ENCODE data around the gene NF2. TPM values are rescaled to one million over a fixed set of nuclear protein-coding genes. Genes with fewer than 3 reads are reported as not detected.

NF2 gene
- total RNA-seq, 1 donor from 2014 or later: 66.1 TPM

DNA sequence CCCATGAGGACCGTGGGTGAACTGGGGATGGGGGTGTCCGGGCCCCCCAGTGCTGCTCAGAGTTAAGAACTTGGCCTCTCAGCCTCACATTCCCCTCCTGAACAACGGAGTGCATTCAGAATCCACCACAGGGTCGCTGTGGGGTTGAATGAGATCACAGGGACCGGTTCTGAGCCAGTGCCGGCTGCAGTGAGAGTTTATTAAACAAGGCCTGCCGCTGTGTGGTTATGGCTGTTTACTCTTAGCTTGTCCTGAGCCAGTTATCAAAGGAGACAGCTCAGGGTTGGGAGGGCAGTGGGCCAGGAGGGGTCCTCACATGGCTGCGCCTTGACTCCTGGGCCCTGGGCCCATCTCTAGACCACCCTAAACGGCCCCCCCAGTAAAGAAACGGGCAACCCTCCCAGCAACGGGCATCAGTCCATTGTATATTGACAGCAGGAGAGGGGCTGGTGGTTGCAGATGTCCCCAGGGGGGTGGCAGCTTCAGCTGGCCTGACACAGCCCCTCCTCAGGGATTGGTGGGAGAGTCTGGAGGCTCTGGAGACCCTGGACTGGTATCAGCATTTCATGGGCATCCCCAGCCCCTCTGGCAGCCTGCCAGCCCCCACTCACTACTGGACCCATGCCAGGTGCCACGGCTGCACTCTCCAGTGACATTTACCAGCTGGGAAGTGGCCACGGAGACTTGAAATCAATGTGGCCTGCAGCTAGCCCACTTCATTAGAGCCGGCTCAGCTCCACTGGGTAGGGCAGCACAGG, 101.3 kb downstream of the NF2 start:
- no peak overlapping the region for H3K4me3 Mint-ChIP-seq
- H3K36me3 Mint-ChIP-seq (ENCODE audit: low read depth): no peaks in the 10 kb centered on the region
- DNase-seq (ENCODE audit: low spot score): no peak
- H3K4me1 Mint-ChIP-seq (ENCODE audit: low read depth): peaks cover 14% of the 10 kb centered on the region
- H3K9me3 Mint-ChIP-seq: no peaks in the 10 kb centered on the region
- no peak overlapping the region for H3K27ac Mint-ChIP-seq
- intact Hi-C loops (cut with micrococcal nuclease): loop anchor here (10.0 kb wide), 1 partner anchor 300 kb away; no protein-coding TSS in a partner anchor
- H3K27me3 Mint-ChIP-seq (ENCODE audit: insufficient read depth): no peaks in the 10 kb centered on the region

DNA sequence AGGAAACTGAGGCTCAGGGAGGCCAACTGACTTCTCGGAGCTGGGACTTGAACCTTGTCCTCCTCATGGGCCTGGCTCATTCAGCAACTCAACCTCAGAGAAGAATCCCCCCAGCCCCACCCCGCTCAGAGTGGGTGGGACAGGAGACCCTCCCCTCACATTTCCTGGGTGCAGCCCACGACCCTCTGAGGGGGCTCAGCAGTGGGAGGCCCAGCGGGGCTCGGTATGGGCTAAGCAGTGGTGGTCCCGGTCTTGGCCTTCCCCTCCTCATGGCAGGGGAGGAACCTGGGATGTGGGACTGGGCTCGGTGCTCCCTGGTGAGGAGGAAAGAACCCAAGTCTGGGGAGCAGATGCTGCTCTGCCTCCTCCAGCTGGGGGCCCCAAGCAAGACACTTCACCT, 102.2 kb downstream of the NF2 start:
- DNase-seq (ENCODE audit: low spot score): no peak
- no peaks in the 10 kb centered on the region for H3K36me3 Mint-ChIP-seq (ENCODE audit: low read depth)
- no peaks in the 10 kb centered on the region for H3K9me3 Mint-ChIP-seq
- H3K27ac Mint-ChIP-seq: no peak overlapping the region
- peaks cover 14% of the 10 kb centered on the region for H3K4me1 Mint-ChIP-seq (ENCODE audit: low read depth)
- intact Hi-C loops (cut with micrococcal nuclease): loop anchor here (10.0 kb wide), 1 partner anchor 299 kb away; no protein-coding TSS in a partner anchor
- no peak overlapping the region for H3K4me3 Mint-ChIP-seq
- no peaks in the 10 kb centered on the region for H3K27me3 Mint-ChIP-seq (ENCODE audit: insufficient read depth)

DNA sequence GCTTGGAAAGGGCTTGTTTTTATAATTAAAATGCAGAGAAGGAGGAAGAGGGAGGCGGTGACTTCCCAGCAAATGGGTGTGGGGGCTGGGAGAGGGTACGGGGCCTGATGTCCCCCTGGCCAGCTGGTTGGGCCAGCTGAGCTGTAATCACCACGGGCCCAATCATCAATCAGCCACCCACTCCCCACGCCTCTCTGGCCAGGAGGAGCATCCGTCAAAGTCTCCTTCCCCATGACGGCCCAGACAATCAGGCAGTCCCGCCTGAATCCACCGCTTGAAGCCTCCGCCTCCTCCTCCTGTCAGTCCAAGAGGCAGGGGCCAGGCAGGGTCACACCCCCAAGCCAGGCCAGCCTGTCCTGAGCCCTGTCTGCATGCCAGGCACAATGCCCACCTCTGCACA, 103.1 kb downstream of the NF2 start:
- Mint-ChIP-seq H3K9me3 (no peaks in the 10 kb centered on the region), H3K4me1 (ENCODE audit: low read depth) (peaks cover 6% of the 10 kb centered on the region), H3K27me3 (ENCODE audit: insufficient read depth) (no peaks in the 10 kb centered on the region), H3K36me3 (ENCODE audit: low read depth) (no peaks in the 10 kb centered on the region), H3K4me3 (no peak overlapping the region), H3K27ac (no peak overlapping the region)
- intact Hi-C loops (cut with micrococcal nuclease): loop anchor here (10.0 kb wide), 1 partner anchor 298 kb away; no protein-coding TSS in a partner anchor
- DNase-seq (ENCODE audit: low spot score): no peak

DNA sequence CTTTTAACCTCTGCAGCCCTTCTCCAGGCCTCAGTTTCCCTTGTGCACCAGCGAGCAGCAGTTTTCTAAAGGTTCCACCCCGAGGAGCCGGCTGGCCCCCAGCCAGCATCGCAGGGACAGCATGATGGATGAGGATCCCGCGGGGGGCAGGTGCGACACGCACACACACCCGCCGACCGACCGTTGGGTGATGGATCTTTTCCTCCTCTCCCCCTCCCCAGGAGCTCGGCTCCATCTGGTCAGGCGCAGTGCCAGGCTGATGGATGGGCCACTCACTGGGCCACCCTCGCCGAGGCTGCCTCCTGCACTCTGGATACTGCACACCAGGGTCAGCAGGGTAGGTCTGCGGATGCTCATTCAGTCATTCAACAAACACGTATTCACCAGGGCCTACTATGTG, 103.6 kb downstream of the NF2 start:
- Mint-ChIP-seq H3K4me1 (ENCODE audit: low read depth) (peaks cover 1% of the 10 kb centered on the region), H3K27ac (no peak overlapping the region), H3K9me3 (no peaks in the 10 kb centered on the region), H3K4me3 (no peak overlapping the region), H3K36me3 (ENCODE audit: low read depth) (no peaks in the 10 kb centered on the region), H3K27me3 (ENCODE audit: insufficient read depth) (peaks cover under 1% of the 10 kb centered on the region)
- intact Hi-C loops (cut with micrococcal nuclease): loop anchor here (10.0 kb wide), 1 partner anchor 298 kb away; no protein-coding TSS in a partner anchor
- no peak for DNase-seq (ENCODE audit: low spot score)

DNA sequence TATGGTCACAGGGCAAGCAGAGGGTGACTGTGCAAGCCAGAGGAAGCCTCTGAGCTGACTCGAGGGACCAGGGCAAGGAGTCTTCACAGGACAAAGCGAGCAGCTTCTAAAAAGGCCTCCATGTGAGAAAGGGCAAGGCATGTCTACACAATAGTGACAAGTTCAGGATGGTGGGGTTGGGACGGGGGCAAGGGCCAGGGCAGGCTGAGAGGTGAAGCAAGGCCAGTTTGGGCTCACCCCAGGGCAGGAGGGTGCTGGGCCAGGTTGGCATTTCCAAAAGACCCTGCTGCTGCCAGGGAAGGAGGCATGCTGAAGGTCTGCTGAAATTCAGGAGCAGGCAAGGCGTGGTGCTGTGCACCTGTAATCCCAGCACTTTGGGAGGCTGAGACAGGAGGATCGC, 104.0 kb downstream of the NF2 start:
- peaks cover 2% of the 10 kb centered on the region for H3K27me3 Mint-ChIP-seq (ENCODE audit: insufficient read depth)
- H3K4me1 Mint-ChIP-seq (ENCODE audit: low read depth): no peaks in the 10 kb centered on the region
- H3K36me3 Mint-ChIP-seq (ENCODE audit: low read depth): no peaks in the 10 kb centered on the region
- intact Hi-C loops (cut with micrococcal nuclease): loop anchor here (10.0 kb wide), 1 partner anchor 297 kb away; no protein-coding TSS in a partner anchor
- H3K27ac Mint-ChIP-seq: no peak overlapping the region
- DNase-seq (ENCODE audit: low spot score): no peak
- no peaks in the 10 kb centered on the region for H3K9me3 Mint-ChIP-seq
- H3K4me3 Mint-ChIP-seq: no peak overlapping the region

DNA sequence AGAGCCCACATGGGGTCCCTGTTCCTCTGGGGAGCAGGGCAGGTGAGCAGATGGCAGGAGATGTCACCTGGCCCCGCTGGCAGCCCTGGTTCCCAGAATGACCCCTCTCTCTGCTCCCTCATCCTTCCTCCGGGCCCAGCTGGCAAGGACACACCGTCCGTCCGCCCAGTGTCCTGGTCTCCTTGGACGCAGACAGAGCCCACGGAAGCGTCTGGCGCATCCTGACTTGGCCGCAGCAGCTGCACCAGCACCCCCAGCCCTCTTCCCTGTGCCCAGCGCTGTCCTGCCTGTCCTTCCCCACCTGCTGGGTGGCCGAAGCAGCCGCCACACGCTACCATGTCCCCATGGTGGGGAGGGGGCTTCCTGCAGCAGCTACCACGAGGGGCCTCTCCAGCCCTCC, 106.8 kb downstream of the NF2 start:
- intact Hi-C loops (cut with micrococcal nuclease): no loop called here
- H3K4me3 Mint-ChIP-seq: no peak overlapping the region
- DNase-seq (ENCODE audit: low spot score): no peak
- no peaks in the 10 kb centered on the region for H3K36me3 Mint-ChIP-seq (ENCODE audit: low read depth)
- peaks cover 4% of the 10 kb centered on the region for H3K27me3 Mint-ChIP-seq (ENCODE audit: insufficient read depth)
- no peak overlapping the region for H3K27ac Mint-ChIP-seq
- H3K4me1 Mint-ChIP-seq (ENCODE audit: low read depth): no peaks in the 10 kb centered on the region
- H3K9me3 Mint-ChIP-seq: no peaks in the 10 kb centered on the region

DNA sequence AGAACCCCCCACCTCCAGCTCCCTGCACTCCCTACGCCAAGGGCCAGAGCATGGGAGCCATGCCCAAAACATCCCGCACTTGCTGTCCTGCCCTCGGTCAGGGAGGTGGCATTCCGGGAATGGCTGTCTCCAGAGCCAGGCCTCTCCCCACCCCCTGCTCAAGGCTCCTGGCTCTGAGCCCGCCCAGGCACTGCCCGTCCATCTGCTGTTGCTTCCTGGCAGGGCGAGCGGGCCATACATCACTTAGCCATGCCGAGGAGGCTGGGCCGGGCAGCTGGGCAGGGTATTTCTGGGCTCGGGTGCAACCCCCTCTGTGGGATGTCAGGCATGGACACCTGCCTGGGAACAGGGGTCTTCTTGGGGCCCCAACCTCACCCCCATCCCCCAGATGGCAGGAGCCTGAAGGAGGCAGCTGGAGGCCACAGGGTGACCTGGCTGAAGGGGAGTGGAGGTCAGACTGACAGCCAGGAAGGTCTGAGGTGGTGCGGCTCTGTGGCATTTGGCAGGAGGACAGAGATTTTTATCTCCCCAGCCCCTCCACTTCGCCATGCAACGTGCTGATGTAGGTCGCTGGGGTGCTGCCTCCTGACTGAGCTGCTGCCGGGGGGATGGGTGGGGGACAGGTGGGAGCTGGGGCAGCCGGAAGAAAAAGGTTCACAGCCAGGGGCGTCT, 107.6 kb downstream of the NF2 start:
- H3K4me3 Mint-ChIP-seq: no peak overlapping the region
- H3K9me3 Mint-ChIP-seq: no peaks in the 10 kb centered on the region
- intact Hi-C loops (cut with micrococcal nuclease): no loop called here
- peaks cover 4% of the 10 kb centered on the region for H3K27me3 Mint-ChIP-seq (ENCODE audit: insufficient read depth)
- no peak overlapping the region for H3K27ac Mint-ChIP-seq
- no peaks in the 10 kb centered on the region for H3K36me3 Mint-ChIP-seq (ENCODE audit: low read depth)
- H3K4me1 Mint-ChIP-seq (ENCODE audit: low read depth): no peaks in the 10 kb centered on the region
- no peak for DNase-seq (ENCODE audit: low spot score)

DNA sequence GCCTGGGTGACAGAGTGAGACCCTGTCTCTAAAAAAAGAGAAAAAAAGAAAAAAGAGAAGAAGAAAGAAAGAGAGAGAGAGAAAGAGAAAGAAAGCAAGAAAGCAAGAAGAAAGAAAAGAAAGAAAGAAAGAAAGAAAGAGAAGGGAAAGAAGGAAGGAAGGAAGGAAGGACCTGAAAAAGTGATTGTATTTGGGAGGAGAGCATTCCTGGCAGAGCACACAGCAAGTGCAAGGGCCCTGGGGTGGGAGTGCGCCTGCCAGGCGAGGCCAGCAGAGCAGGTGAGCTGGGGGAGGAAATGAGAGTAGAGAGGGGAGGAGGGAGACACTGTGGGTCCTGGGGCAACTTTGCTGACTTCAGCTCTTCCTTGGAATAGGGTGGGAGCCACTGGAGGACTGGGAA, 108.7 kb downstream of the NF2 start:
- H3K9me3 Mint-ChIP-seq: no peaks in the 10 kb centered on the region
- no peaks in the 10 kb centered on the region for H3K36me3 Mint-ChIP-seq (ENCODE audit: low read depth)
- no peak for DNase-seq (ENCODE audit: low spot score)
- H3K4me1 Mint-ChIP-seq (ENCODE audit: low read depth): no peaks in the 10 kb centered on the region
- H3K27me3 Mint-ChIP-seq (ENCODE audit: insufficient read depth): peaks cover 11% of the 10 kb centered on the region
- H3K4me3 Mint-ChIP-seq: no peak overlapping the region
- no peak overlapping the region for H3K27ac Mint-ChIP-seq
- intact Hi-C loops (cut with micrococcal nuclease): no loop called here

DNA sequence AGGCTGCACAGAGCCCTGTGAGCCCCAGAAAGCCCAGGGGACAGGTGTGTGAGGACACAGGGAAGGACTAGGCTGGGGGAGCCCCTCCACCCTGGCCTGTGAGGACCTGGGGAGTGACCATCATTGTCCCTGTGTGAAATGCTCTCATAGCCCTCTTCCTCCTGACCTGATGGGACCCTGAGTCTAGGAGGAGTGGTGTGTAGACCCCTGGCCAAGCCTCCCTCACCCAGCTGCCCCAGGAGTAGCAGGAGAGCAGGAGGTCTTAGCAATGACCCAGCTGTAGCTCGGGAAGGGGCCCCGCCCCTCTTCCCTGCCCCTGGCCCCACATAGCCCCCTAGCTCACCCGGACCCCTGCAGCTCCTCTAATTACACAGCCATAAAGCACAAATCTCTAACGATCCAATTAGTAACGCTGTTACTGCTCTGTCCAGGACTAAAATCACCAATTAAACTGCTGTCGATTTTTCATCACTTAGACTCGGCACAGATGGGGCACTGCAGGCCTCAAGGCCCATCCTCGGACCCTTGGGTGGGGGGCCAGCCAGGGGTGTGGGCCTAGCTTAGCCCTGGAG, 109.8 kb downstream of the NF2 start:
- Mint-ChIP-seq H3K27ac (no peak overlapping the region), H3K36me3 (ENCODE audit: low read depth) (no peaks in the 10 kb centered on the region), H3K4me1 (ENCODE audit: low read depth) (no peaks in the 10 kb centered on the region), H3K27me3 (ENCODE audit: insufficient read depth) (peaks cover 20% of the 10 kb centered on the region), H3K4me3 (no peak overlapping the region), H3K9me3 (no peaks in the 10 kb centered on the region)
- intact Hi-C loops (cut with micrococcal nuclease): no loop called here
- no peak for DNase-seq (ENCODE audit: low spot score)

DNA sequence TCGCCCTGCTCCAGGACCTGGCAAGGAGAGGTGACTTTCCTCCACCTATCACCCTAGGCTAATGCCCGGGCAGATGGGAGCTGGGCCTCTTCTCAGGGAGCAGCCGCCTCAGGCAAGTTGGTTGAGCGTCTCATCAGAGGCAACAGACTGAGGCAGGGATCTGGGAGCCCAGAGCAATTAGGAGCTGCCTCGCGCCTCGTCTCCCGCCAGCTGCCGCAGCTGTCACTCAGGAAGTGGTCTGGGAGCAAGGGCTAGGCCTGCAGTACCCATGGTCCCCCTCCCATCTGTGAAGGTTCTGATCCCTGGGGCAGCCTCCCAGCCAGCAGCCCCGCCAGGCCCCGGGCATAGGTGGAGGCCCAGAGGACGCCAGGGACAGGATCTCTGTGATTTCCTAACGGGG, 111.8 kb downstream of the NF2 start:
- no peaks in the 10 kb centered on the region for H3K36me3 Mint-ChIP-seq (ENCODE audit: low read depth)
- H3K4me1 Mint-ChIP-seq (ENCODE audit: low read depth): no peaks in the 10 kb centered on the region
- intact Hi-C loops (cut with micrococcal nuclease): no loop called here
- H3K27me3 Mint-ChIP-seq (ENCODE audit: insufficient read depth): peaks cover 31% of the 10 kb centered on the region
- H3K27ac Mint-ChIP-seq: no peak overlapping the region
- H3K4me3 Mint-ChIP-seq: no peak overlapping the region
- DNase-seq (ENCODE audit: low spot score): no peak
- no peaks in the 10 kb centered on the region for H3K9me3 Mint-ChIP-seq

DNA sequence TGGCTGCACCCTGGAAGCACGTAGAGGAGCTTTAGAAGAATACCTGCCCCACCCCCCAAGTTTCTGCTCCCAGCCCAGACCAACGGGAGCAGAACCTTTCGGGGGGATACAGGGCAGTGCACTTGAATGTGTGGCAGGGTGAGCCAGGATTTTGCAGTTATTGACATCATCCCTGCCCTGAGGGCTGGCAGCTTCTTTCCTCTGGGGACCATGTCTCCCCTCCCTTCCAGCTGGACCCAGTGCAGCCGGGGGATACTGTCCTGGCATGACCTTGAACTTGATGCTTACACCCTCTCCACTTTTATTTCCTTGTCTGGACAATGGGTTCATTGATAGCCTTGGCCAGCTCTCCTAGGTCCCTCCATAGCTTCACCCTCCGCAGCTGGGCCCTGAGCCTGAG, 112.3 kb downstream of the NF2 start:
- intact Hi-C loops (cut with micrococcal nuclease): no loop called here
- H3K4me3 Mint-ChIP-seq: no peak overlapping the region
- H3K27me3 Mint-ChIP-seq (ENCODE audit: insufficient read depth): peaks cover 31% of the 10 kb centered on the region
- H3K9me3 Mint-ChIP-seq: no peaks in the 10 kb centered on the region
- H3K4me1 Mint-ChIP-seq (ENCODE audit: low read depth): no peaks in the 10 kb centered on the region
- H3K27ac Mint-ChIP-seq: no peak overlapping the region
- no peak for DNase-seq (ENCODE audit: low spot score)
- no peaks in the 10 kb centered on the region for H3K36me3 Mint-ChIP-seq (ENCODE audit: low read depth)

DNA sequence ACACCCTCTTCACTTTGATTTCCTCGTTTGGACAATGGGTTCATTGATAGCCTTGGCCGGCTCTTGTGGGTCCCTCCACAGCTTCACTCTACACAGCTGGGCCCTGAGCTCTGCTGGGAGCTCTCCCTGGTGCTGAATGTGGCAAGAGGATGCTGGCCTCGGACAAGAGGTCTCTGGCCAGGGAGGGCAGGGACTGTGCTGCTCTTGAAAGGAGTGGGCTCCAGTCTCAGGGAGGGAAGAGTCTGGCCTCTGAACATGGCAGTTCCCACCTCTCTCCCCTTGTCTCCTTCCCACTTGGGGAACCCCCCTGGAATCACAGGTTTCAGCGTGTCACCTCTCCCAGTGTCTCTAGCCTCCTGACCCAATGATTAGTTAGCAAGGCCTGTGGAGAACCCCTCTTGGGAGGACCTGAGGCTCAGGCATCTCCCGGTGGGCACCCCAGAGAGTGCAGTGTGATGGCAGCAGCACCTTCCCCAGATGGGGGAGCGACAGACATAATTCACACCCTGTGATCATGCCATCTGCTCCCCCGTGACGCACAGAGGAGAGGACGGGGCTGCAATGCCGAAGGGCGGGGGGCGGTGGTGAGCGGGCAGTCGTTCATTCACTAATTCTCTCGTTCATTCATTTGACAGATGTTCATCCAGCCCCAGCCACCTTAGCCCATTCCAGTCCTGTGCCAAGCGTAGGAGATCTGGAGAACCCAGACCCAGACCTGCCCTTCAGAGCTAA, 113.5 kb downstream of the NF2 start:
- Mint-ChIP-seq H3K9me3 (no peaks in the 10 kb centered on the region), H3K36me3 (ENCODE audit: low read depth) (no peaks in the 10 kb centered on the region), H3K27ac (no peak overlapping the region), H3K4me1 (ENCODE audit: low read depth) (no peaks in the 10 kb centered on the region), H3K4me3 (no peak overlapping the region), H3K27me3 (ENCODE audit: insufficient read depth) (peaks cover 38% of the 10 kb centered on the region)
- peak; percentile 21 for DNase-seq (ENCODE audit: low spot score)
- intact Hi-C loops (cut with micrococcal nuclease): no loop called here

DNA sequence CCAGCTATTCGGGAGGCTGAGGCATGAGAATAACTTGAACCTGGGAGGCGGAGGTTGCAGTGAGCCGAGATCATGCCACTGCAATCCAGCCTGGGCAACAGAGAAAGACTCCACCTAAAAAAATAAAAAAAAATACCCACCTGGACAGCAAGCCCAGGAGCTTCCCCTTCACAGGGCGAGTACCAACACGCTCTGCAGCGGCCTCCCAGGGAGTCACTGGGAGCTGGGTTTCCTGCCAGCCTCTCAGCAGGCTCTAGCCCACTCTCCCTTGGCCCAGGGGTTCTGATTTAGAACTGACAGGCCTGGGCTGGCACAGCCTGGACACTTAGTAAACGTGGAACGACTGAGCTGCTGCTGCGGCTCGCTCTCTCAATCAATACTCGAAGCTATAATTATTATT, 114.4 kb downstream of the NF2 start:
- H3K4me3 Mint-ChIP-seq: no peak overlapping the region
- H3K36me3 Mint-ChIP-seq (ENCODE audit: low read depth): no peaks in the 10 kb centered on the region
- no peak overlapping the region for H3K27ac Mint-ChIP-seq
- H3K27me3 Mint-ChIP-seq (ENCODE audit: insufficient read depth): peaks cover 37% of the 10 kb centered on the region
- DNase-seq (ENCODE audit: low spot score): no peak
- no peaks in the 10 kb centered on the region for H3K9me3 Mint-ChIP-seq
- intact Hi-C loops (cut with micrococcal nuclease): no loop called here
- no peaks in the 10 kb centered on the region for H3K4me1 Mint-ChIP-seq (ENCODE audit: low read depth)

All from activated T-helper 1 cell treated with anti-CD3 and anti-CD28 coated beads, Interleukin-12 subunit alpha, Interleukin-12 subunit beta, Interleukin-2, Interleukin-4 antibody, amounts not matched to agents 30 ng/mL and 10 ng/mL and 1 ng/mL, durations not matched to agents 14 hours and 24 hours and 36 hours (primary cell).